GM08714 (cell line): ENCODE results near the gene UNKL.
"Not testable (repeated sequence)": the region's sequence is repeated elsewhere in the genome, so short reads cannot be mapped to it uniquely, and the experiment has no call there.

Experiments
- H3K4me3 ChIP-seq: fragments of 200-500 bp; sonication (Bioruptor generic); 2 replicates; pipeline ENCODE4 v1.5.1; 2014; ENCODE audit warnings: mild to moderate bottlenecking, low read length, inconsistent platforms
- ZNF274 ChIP-seq: IDR thresholded peaks from 2 replicates; pipeline ENCODE4 v1.6.1; 2012; ENCODE audit warnings: mild to moderate bottlenecking, low read depth, low read length

UNKL gene

DNA sequence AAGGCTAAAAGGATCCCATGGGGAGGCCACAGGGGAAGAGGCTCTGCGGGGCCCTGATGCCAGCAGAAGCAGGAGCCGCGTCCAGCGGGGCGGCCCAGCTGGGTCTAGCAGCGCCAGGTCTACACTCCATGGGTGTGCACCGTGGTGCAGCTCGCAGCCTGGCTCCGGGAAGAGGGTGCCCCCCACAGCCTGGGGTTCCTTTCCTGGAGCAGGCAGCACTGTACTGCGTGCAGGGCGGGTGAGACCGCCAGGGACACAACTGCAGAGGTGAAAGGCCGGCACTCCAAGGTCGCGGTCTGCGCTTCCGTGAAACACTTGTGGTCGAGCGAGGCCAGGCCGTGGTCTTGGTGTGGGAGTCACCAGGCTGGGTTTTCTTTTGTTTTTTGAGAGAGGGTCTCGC is 36.3 kb upstream of the UNKL start:
- no peak overlapping the region for H3K4me3 ChIP-seq
- no peak for TF ChIP-seq ZNF274

DNA sequence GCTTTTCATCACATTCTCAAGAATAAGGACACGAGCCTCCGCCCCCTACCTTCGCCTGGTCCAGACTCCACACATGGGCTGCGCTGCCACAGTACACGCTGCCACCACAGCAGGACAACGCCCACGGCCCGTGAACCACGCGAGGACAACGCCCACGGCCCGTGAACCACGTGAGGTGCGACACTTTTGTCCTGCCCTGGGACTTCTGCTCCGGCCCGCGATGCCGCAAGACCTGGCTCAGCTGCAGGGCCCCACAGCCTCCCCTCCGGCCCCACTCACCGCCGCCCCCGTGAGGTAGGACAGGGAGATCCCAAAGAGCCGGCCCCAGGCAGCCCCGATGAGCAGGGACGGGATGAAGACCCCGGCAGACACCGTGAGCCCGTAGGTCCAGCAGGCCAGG is 35.7 kb upstream of the UNKL start:
- no peak overlapping the region for H3K4me3 ChIP-seq
- TF ChIP-seq ZNF274 = no peak

DNA sequence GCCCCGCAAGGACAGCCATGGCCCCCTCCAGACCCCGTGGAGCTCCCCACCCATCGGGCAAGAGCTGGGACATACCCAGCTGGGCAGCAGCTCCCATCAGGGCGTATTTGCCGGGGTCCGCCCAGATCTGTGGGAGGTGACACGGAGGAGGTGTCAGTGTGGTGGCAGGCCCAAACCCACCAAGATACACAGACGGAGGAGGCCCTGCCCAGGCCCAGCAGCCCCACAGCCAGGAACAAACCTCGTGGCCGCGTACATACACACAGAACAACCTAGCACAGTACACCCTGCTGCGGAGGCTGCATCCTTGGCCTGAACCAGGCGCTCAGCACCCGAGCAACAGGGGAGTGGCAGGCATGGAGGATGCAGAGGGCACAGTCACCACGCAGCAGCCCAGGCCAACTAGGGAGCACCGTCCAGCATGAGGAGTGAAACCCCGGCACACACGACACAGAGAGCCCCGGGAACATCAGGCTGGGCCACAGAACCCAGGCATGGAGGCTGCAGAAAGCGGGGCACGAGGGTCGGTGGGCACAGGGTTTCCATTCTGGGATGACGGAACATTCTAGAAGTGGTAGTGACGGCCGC is 34.8 kb upstream of the UNKL start:
- no peak overlapping the region for H3K4me3 ChIP-seq
- no peak for TF ChIP-seq ZNF274

DNA sequence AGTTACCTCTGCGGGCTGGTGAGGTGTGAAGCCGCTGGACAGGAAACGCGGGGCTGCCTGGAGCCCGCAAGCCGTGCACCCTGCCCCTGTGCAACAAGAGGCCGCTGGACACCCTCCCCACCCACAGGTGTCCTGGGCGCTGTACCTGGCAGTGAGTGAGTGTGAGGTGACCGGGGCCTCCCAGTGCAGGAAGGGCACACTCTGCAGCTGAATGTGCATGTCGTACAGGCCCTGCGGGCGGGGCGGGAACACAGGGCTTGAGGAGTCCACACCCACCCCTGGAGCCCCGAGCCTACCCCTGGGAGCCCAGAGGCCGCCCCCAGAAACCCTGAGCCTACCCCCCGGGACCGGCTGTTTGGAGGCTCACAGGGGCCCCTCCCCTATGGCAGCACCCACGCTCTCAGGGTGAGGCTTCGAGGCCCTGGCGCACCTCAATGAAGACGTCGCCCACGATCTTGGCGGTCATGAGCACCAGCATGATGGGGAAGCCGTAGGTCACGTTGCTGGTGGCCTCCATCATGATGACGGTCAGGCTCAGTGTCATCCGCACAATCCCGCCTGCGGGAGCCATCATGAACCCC is 34.1 kb upstream of the UNKL start:
- TF ChIP-seq ZNF274 = no peak
- no peak overlapping the region for H3K4me3 ChIP-seq

DNA sequence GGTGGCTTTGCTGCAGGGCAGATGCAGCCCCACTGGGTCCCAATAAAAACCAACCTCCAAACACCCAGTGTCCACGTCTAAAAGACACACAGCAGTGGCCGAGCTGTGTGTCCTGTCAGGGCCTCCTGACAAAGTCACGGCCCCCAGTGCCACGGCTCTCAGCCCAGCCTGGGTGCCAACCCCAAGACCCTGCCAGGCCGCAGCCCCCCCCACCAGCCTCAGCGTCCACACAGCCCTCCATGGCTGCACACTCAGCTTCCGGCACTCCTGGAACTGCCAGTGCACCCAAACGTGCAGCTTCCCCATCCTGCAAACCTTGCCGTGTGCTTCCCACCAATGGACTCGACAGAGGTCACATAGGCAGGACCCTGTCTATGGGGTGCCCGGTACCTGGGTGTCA is 33.5 kb upstream of the UNKL start:
- no peak for TF ChIP-seq ZNF274
- no peak overlapping the region for H3K4me3 ChIP-seq

DNA sequence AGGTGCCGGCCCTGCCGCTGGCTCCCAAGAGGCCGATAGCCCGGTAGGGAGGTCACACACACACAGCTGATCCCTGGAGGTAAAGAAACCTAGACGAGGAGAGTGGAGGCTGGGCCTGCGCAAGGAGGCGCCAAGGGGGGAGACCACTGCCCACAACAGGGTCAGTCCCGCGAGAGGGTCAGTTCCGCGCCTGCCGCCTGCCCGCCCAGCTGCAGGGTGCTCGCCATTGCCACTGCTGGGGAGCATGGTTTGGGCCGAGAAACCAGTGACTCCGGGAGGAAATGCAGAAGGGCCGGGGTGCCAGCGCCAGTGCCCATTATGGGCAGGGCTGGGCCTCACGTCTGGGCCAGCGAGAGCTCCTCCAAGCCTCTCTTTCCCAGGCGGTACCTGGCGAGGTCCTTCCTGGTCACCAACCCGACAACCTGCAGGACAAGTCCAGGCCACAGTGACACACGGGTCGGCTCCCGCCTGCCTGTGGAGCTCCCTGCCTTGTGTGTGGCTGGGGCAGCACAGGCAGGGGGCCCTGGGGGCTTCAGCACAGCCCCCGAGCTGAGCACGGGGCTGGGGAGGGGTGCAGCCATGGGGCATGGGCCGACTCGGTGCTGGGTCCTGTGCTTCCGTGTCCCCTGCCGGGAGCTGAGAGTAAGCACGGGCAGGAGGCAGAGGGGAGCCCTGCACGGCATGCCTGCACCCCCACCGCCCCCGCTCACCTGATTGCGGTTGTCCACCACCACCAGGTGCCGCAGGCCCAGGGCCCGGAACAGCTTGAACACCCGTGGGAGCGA is 32.0 kb upstream of the UNKL start:
- TF ChIP-seq ZNF274 = no peak
- no peak overlapping the region for H3K4me3 ChIP-seq

DNA sequence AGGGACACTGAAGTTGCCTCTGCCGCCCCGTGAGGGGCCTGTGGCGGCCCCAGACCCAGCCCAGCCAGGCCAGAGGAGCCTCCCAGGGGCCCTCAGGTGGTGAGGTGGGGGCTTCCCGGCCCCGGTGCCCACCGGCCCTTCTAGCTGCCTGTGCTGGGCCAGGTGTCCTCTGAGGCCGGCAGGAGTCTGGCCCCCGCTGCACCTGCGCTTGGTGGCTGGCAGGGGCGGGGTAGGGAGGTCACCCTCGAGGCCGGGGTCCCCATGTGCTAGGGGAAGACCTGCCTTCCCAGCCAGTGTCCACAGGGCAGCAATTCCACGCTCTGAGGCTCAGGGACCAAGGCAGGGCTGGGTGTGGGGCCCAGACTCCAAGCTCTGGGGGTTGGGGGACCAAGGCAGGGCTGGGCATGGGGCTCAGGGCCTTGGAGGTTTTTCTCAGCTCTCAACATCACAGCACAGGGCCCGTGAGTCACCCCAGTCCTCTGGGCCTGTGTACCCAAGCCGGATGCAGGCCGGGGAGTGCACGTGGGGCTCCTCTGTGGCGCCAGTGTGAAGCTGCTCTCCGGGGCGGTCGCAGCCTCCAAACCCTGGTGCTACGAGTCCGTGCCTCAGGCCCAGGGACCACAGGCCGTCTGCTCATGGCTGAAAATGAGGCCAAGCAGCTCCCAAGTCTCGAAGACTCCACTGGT is 31.2 kb upstream of the UNKL start:
- H3K4me3 ChIP-seq = no peak overlapping the region
- TF ChIP-seq ZNF274 = no peak

DNA sequence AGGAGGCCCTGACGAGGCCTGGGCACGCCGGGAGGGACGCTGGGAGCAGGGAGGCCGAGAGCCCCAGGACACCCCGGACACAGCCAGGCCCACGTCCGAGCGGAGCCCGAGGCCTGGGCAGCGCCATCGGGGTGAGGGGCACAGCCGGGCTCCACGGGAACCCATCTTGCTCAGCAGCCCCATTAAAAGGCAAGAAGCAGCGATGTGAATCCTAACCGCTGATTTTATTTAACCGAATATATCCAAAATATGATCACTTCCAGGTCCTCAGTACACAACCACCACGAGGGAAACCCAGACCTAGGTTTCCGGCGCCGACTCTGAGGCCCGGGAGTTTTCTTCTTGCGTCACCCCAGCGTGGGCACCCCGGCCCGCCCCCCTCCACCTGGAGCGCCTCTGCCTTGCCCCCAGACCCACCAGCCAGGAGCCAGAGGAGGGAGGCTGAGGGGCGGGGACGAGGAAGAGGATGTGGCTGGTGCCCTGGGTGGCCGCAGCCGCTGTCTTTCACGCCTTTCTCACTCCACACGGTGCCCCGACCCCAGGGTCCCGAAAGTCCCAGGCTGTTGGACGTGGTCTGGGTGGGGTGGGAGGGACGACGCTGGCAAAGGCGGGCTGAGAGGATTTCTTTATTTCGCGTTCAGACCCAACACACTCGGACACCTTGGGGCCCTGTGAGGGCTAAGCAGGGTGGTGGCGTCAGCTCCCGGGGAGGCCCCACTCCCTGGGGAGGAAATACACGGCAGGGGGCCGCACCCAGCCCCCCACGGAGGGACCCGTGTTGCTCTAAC is 30.4 kb upstream of the UNKL start:
- no peak for TF ChIP-seq ZNF274

DNA sequence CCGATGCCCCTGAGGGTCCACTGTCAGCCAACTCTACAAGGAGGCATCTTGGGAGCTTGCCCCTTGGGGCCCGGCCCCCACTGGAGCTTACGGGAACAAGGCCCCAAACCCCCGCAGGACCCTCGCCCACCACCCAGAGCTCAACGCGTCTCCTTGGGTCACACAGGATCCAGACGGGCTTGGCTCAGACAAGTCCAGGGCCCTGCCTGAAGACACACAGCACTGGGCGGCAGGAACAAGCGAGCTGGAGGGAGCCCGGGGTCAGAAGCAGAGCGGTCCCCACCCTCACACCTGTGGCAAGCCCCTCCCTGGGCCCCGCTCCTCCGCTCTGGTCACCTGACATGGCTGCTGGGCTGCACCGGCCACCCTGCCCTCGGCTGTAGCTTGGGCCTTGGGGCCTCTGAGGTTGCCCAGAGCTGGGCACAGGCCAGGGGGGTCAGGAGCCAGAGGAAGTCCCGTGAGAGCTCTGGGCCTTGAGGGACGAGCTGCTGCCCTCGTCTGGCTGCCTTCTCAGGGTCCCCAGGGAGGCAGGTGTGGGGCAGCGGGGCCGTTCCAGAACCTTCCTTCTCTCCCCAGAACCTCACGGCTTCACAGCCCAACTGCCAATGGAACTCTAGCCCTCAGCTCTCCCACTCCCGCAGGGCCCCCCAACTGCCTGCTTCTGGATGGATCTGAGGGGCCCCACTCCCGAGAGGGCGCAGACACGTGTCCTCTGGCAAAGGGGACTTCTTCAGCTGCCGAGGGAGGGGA is 29.7 kb upstream of the UNKL start, which contains the start of gene CCDC154:
Gene CCDC154, minus strand, starts transcription at position 577 of the 750 bp plus-strand sequence. Its CDS starts 234 bp downstream, at position 343.
- no peak for TF ChIP-seq ZNF274
- H3K4me3 ChIP-seq = no peak within 1 kb of the TSS

More for the DNA sequence above, 30.4 kb upstream of the UNKL start:
- no peak overlapping the region for H3K4me3 ChIP-seq

DNA sequence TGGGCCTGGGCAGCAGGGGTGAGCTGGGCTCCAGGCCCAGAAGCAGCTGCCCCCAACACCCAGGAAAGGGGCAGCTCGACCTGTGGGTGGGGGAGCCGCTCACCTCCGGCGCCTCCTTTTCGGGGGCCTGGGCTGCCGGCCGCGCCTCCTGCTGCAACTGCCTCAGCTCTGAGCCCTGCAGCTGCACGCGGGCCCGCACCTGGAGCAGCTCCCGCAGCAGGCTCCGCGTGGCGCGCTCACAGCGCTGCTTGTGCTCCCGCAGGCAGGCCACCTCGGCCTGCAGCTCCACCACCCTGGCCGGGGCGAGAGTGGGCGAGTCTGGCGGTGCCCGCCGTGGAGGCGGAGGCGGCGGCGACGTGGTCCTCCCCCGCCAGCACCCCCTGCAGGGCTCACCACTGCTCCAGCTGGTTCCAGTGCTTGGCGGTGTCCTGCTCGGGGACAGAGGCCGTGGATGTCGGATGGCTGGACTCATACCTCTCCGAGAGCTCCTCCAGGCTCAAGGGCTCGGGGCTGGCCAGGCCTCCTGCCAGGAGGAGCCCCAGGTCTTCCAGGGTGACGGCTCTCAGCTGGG is 29.0 kb upstream of the UNKL start:
- no peak overlapping the region for H3K4me3 ChIP-seq
- TF ChIP-seq ZNF274 = no peak

DNA sequence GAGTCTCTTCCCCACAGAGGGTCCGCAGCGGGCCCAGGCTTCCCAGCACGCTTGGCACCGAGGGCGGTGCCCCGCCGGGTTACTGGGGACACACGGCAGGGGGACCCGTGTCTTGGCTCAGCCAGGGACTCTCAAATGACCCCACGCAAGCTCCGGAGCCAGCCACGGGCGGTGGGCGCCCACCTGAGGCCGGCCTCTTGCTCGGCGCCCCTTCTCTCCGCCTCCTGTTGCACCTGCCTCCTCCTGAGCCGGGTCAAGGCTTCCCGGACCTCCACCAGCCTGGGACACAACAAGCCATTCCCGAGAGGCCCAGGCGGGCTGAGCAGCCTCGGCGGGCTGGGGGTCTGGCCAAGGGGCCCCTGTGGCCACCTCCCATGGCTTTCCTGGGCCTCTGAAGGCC is 28.2 kb upstream of the UNKL start:
- H3K4me3 ChIP-seq = no peak overlapping the region
- no peak for TF ChIP-seq ZNF274

DNA sequence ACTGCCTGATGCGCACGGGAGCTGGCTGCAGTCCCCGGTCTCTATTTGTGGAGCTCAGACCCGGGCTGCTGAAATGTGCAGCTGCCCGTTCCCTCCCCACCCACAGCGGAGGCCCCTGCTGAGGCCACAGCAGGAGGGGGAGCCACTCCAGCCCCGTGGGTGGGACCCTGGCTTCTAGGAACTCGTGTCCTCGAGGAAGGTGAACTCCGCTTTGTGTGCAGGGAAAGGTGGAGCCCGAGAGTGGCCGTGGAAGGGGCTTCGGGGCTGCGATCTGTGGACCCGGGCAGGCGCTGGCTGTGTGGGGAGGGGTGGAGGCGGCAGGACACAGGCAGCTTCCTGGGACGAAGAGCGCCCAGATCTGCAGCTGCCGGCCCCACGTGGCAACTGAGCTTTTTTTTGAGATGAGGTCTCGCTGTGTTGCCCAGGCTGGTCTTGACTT is 26.9 kb upstream of the UNKL start:
- H3K4me3 ChIP-seq = no peak overlapping the region
- no peak for TF ChIP-seq ZNF274

DNA sequence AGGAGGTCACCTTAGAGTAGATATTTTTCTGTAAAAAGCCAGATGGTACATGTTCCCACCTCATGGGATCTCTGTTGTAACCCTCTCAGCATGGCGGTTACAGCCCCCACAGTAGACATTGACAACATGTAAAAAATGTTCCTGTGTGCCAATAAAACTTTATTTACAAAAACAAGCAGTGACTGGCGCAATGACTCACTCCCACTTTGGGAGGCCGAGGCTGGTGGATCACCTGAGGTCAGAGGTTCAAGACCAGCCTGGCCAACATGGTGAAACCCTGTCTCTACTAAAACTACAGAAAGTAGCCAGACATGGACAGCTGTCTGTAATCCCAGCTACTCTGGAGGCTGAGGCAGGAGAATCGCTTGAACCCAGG is 25.2 kb upstream of the UNKL start:
- not testable (repeated sequence) for H3K4me3 ChIP-seq
